HG03439 (cell line): ENCODE results near the gene COG4.

ENCODE experiments used
- ATAC-seq: cut with Tn5 transposase; IDR thresholded peaks from one replicate; pipeline ENCODE4 v1.9.1; 2021; ENCODE audit warnings: mild to moderate bottlenecking, moderate library complexity; ENCODE audit not compliant: unreplicated experiment

COG4 gene

DNA sequence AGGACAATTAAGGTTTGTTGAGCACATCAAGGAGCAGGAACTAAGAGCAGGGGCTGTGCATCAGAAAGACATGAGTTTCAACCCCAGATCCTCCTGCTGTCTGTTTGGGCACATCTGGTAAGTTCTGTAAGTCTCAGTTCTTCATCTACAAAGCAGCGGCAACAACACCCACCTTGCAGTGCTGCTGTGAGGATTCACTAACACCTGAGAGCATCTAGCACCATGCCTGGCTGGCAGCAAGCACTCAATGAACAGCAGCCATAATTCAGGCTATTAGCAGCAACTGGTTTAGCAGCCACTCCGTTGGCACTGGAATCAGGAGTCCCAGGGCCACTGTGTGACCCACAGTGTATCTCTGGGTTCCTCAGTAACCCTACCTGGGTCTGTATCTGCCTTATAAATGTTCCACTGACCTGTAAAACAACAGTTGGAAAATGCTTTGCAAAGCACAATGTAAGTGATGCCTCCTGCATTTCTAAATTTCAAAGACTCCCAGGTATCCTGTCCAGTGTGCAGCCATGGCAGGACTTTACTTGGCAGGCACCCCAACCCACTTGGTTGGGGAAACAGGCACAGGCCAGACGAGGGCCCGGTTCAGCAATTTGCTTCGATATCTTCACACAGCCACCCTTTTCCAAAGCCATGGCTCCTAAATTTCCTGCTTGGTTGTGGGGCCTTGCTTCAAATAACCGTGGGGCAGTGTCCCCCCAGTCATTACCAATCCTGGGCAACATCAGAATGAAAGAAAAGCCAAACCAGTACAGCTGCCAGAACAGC lies 88.7 kb downstream of the COG4 start:
- no peak for ATAC-seq

DNA sequence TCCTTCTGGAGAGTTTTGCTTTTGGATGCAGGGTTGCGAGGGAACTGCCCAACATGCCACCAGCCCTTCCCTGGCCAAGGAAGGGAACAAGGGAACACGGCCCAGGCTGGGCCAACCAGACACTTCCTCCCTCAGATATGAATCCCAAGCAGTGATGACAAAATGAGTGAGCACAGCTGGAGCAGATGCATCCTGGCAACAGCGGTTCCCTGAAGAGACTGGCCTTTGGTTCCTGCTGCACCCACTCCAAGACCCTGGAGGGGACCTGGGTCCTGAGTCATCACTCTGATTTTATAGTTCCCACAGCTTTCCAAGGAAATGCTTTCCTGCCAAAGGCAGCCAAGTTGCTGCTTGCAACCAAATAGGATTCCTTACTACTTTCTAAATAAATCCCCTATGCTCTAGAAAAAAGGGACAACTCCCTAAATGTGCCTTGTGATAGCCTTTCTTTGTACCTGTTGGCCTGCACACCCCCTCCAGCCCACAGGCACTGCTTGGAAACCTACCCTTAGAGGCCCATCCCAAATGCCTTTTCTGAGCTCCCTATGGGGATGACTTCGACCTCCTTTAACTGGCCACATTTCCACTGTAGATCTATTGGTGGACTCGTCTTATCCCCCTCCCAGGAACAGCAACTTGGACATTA lies 89.8 kb downstream of the COG4 start:
- no peak for ATAC-seq

DNA sequence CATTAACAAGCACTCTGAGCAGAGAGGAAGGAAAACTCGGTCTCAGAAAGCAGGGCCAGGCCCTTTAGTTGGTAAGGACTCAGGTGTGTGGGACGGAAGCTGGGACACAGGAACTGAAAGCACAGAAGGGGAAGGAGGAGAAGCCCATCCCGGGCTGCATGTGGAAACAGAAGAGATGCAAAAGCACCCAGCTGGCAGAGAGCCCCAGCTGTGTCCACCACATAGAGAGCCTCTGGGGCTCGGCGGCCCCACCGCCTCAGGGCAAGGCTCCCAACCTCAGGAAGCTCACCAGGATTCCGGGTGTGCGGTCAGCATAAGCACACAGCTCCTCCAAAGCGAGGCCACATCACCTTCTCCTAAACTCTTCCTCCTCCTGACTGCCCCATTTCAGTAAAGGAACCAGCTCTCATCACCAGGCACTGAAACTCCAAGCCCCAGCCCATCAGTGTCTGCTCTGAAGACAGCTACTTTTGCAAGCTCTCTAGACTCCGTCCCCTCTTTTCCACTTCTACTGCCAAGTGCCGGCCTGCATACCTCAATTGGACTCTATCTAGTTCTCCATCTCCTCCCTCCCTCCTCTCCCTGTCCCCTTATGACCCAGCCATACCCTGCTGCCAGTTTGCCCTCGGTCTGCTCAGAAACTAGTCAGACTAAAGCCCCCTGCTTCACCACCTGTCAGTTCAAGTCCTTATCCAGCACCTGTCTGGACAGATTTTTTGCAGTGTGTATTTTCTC lies 90.5 kb downstream of the COG4 start:
- no peak for ATAC-seq

DNA sequence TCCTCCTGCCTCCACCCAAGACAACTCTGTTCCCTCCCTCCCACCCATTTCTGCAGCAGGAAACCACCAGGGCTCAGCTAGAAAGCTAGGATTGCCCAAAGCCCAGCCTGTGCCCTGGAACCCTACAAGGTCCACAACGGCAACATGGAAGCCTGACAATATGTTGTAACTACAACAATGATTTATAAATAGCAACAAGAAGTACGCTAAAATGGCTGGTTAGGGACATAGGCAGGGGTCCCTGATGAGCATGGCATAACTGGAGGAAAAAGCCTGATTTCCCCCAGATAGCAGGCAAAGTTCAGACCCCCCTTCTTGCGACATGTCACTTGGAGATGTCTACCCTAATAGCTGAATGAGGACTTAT lies 91.0 kb downstream of the COG4 start:
- ATAC-seq: no peak

DNA sequence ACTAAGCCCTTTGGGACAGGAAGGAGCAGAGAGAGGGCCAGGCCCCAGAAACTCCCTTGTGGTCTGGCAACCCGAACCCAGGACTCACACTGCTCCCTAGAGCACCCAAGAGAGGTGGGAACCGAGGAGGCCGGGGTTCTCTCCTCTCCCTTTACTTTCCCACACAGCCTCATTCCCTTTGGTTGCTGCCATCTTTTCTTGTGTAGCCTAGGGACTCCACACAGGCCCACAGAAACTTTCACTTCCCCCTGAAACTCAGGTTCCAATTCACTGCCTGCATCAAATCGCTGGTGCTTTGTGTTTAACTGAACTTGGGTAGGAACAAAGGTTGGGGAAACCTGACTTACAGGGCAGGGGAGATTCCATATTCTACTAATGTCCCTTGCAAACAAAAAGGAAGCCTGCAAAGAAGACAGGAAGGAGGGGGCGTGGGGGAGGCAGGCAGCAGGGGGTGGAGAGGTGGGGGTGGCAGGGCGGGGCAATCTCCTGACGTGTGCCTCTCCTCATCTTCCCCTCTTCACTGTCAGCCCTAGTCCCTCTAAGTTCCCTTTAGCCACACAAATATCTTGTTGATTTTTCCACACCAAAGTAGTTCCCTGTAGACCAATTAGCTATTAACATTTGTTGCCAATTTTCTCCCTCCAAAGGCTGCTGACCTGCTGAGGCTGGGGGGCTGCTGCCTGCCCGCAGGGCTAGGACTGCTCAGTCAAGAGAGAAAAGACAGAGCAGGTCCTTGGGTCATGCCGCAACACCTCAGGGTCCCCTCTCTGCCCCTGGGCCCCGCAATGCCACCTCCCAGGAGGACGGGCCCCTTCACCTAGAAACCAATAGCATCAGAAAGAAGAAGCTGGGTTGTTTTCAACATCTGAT lies 92.5 kb downstream of the COG4 start:
- ATAC-seq: peak; percentile 39
